HFF-Myc (cell line): ENCODE data around the gene PCID2.

Source experiments
- DNase-seq: peaks from one replicate; pipeline ENCODE4 v3.0.0-alpha.2; 2011; ENCODE audit warnings: low read depth; ENCODE audit errors: extremely low read depth
- H3K4me3 ChIP-seq: replicated peaks from 2 replicates; pipeline ENCODE4 v1.5.1; 2011; ENCODE audit warnings: low read depth, mild to moderate bottlenecking, control low read depth, low read length
- CTCF ChIP-seq: IDR thresholded peaks from 2 replicates; pipeline ENCODE4 v1.5.1; 2012; ENCODE audit warnings: mild to moderate bottlenecking, low read depth, low read length, control low read depth; ENCODE audit errors: missing control alignments

PCID2 gene

GRCh38 chr13:113159701-113160100 is 48.8 kb downstream of the PCID2 start:
- no peak for DNase-seq
- no peak overlapping the region for H3K4me3 ChIP-seq
- TF ChIP-seq CTCF = no peak

GRCh38 chr13:113158946-113159345 is 49.5 kb downstream of the PCID2 start:
- DNase-seq = no peak
- TF ChIP-seq CTCF = no peak
- no peak overlapping the region for H3K4me3 ChIP-seq

GRCh38 chr13:113157929-113158747 is 50.3 kb downstream of the PCID2 start, which contains the start of gene PROZ:
PROZ (plus strand) TSS chr13:113158648; CDS start chr13:113158661, 13 bp downstream.
- no peak for TF ChIP-seq CTCF
- no peak within 1 kb of the TSS for H3K4me3 ChIP-seq
- DNase-seq = no peak

GRCh38 chr13:113157206-113157928 is 51.1 kb downstream of the PCID2 start:
- DNase-seq = no peak
- TF ChIP-seq CTCF = no peak
- no peak overlapping the region for H3K4me3 ChIP-seq

- DNase-seq = no peak
- no peak for TF ChIP-seq CTCF
- H3K4me3 ChIP-seq = no peak overlapping the region
These were observed 52.4 kb downstream of the PCID2 start for GRCh38 chr13:113155982-113156655.

GRCh38 chr13:113155201-113155600 is 53.3 kb downstream of the PCID2 start:
- no peak overlapping the region for H3K4me3 ChIP-seq
- no peak for DNase-seq
- no peak for TF ChIP-seq CTCF
